ENCODE data around the gene NOVA1.

- TF ChIP-seq CTCF (IDR thresholded peaks at IDR 0.05) (no peak), POLR2A (IDR thresholded peaks at IDR 0.05) (no peak)
Observed at GRCh38 chr14:26593357-26593756, 4.5 kb downstream of the NOVA1 start.

Data from vagina (tissue), 2 donors.